ENCODE measurements around the gene PLXNB1.

PLXNB1 gene

DNA sequence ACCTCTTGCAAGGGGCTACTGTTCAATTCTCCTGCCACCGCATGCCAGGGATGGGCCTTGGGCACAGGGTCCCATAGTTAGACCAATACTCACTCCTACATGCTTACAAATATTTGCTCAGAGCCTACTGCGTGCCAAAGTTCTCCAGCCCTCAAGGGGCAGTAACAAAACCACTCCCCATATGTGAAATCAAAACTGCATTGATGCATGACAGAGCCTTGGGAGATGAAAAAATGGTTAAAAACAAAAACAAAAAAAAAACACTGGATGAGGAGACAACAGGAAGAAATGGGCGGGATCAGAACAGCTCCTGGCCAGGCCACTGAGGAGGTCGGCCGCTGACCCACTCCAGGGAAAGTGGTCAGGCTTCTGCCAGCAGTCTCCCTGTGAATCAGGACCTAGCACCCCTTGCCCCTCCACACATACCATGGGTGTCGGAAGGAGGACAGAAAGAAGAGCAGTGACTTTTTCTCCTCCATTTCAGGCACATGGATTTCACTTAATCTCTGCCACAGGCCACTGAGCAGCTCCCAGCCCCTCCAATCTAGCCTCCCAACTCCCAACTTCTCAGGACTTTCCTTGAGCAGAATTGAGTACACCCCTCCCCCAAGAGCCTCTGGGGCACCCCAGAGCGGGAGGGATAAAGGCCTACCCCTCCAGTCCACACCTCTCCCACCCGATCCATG lies 2.8 kb downstream of the PLXNB1 start:
- H3K27me3 ChIP-seq = peaks cover 44% of the 10 kb centered on the region
- H3K9me3 ChIP-seq = no peaks in the 10 kb centered on the region
- peaks cover 5 to 15% of the 10 kb centered on the region in 2 experiments for H3K4me1 ChIP-seq (ENCODE audit: control insufficient read depth in 1 of 2, insufficient read depth in 1 of 2, low read depth in 1 of 2, low read length in 1 of 2)
- TF ChIP-seq, protein P1, sequence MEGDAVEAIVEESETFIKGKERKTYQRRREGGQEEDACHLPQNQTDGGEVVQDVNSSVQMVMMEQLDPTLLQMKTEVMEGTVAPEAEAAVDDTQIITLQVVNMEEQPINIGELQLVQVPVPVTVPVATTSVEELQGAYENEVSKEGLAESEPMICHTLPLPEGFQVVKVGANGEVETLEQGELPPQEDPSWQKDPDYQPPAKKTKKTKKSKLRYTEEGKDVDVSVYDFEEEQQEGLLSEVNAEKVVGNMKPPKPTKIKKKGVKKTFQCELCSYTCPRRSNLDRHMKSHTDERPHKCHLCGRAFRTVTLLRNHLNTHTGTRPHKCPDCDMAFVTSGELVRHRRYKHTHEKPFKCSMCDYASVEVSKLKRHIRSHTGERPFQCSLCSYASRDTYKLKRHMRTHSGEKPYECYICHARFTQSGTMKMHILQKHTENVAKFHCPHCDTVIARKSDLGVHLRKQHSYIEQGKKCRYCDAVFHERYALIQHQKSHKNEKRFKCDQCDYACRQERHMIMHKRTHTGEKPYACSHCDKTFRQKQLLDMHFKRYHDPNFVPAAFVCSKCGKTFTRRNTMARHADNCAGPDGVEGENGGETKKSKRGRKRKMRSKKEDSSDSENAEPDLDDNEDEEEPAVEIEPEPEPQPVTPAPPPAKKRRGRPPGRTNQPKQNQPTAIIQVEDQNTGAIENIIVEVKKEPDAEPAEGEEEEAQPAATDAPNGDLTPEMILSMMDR (IDR thresholded peaks at IDR 0.05) = no peak
- no peak overlapping the region for H3K4me3 ChIP-seq (ENCODE audit: low read depth in 1 of 2, low read length in 1 of 2)
- no peak overlapping the region for H3K27ac ChIP-seq
- H3K36me3 ChIP-seq = no peaks in the 10 kb centered on the region

- TF ChIP-seq, protein P1 (IDR thresholded peaks at IDR 0.05) = no peak
- H3K9me3 ChIP-seq = no peaks in the 10 kb centered on the region
- H3K27me3 ChIP-seq = peaks cover 44% of the 10 kb centered on the region
- peaks cover 5 to 15% of the 10 kb centered on the region in 2 experiments for H3K4me1 ChIP-seq (ENCODE audit: control insufficient read depth in 1 of 2, insufficient read depth in 1 of 2, low read depth in 1 of 2, low read length in 1 of 2)
- H3K36me3 ChIP-seq = no peaks in the 10 kb centered on the region
- no peak overlapping the region for H3K27ac ChIP-seq
- no peak overlapping the region for H3K4me3 ChIP-seq (ENCODE audit: low read depth in 1 of 2, low read length in 1 of 2)
These were observed 3.4 kb downstream of the PLXNB1 start for GRCh38 chr3:48426401-48426909.

DNA sequence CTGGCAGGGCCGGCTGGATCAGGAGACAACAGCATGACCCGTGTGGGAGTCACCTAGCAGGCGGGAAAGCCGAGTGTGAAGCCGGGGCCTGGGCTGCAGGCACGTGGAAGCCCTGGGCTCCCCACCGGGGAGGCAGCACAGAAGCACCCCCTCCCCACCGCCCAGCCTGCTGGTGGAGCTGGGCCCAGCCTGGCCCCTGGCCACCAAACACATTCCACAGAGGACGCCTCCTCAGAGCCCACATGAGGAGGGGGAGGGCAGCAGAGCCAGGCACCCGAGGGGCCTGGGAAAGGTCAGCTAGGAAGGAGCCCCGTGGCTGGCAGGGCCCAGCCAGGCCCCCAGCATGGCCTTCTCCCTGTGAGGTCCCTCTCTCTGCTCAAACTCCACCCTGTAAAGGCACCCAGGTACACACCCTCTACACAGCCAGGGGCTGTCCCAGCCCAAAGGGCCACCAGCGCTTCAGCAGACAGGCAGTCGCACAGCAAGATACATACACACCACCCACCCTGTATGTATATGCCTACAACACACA lies 4.5 kb downstream of the PLXNB1 start:
- Histone ChIP-seq H3K9me3 (no peaks in the 10 kb centered on the region), H3K4me1 (ENCODE audit: control insufficient read depth in 1 of 2, insufficient read depth in 1 of 2, low read depth in 1 of 2, low read length in 1 of 2) (peaks cover 5 to 15% of the 10 kb centered on the region in 2 experiments), H3K4me3 (ENCODE audit: low read depth in 1 of 2, low read length in 1 of 2) (no peak overlapping the region), H3K36me3 (no peaks in the 10 kb centered on the region), H3K27ac (no peak overlapping the region), H3K27me3 (peaks cover 41% of the 10 kb centered on the region)
- TF ChIP-seq, protein P1 (IDR thresholded peaks at IDR 0.05) = no peak

DNA sequence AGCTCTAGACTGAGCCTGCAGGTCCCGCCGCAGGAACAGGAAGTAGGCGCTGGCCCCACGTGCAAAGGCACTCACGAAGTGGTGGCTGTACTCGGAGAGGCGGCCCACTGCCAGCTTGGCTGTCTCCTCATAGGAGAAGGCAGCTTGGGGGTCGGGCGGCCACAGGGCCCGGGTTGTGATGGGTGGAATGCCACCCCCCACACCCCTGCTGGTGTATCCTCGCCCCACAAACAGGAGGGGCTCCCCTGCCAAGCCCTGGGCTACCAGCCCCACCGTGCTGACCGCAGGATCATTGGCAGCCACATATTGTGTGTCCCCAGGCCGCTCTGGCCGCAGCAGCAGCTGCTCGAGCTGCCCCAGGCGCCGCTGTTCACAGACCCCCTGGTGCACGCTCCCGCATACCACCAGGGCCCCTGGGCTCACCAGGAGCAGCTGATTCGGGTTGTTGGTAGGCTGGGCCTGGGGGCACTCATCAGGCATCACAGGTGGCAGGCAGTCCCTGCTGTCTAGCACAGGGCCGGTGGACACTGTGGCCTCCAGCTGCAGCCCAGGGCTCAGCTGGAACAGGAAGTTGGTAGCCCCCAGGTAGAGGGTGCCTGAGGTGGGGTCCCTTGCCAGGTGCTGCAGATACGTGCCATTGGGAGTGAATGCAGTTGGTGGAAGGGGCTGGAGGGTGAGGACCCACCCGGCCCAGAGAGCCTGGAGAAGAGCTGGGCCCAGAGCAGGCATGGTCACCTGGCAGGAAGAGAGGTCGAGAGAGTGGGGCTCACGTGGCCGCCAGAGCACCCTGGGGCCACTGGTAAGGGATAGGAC lies 5.8 kb downstream of the PLXNB1 start:
- TF ChIP-seq, protein P1 (IDR thresholded peaks at IDR 0.05) = no peak
- Histone ChIP-seq H3K36me3 (no peaks in the 10 kb centered on the region), H3K27ac (no peak overlapping the region), H3K27me3 (peaks cover 29% of the 10 kb centered on the region), H3K9me3 (no peaks in the 10 kb centered on the region), H3K4me3 (ENCODE audit: low read depth in 1 of 2, low read length in 1 of 2) (no peak overlapping the region), H3K4me1 (ENCODE audit: control insufficient read depth in 1 of 2, insufficient read depth in 1 of 2, low read depth in 1 of 2, low read length in 1 of 2) (peaks cover 0 to 8% of the 10 kb centered on the region in 2 experiments)

GRCh38 chr3:48423241-48423882 lies 6.5 kb downstream of the PLXNB1 start:
- peaks cover 21% of the 10 kb centered on the region for H3K27me3 ChIP-seq
- peaks cover 0 to under 1% of the 10 kb centered on the region in 2 experiments for H3K4me1 ChIP-seq (ENCODE audit: control insufficient read depth in 1 of 2, insufficient read depth in 1 of 2, low read depth in 1 of 2, low read length in 1 of 2)
- no peaks in the 10 kb centered on the region for H3K9me3 ChIP-seq
- no peaks in the 10 kb centered on the region for H3K36me3 ChIP-seq
- H3K27ac ChIP-seq = no peak overlapping the region
- TF ChIP-seq, protein P1 (IDR thresholded peaks at IDR 0.05) = no peak
- H3K4me3 ChIP-seq (ENCODE audit: low read depth in 1 of 2, low read length in 1 of 2) = no peak overlapping the region
